HepG2 (cell line): ENCODE data around the gene NR2C1. TPM values are rescaled to one million over a fixed set of nuclear protein-coding genes. Genes with fewer than 3 reads are reported as not detected.
A peak's percentile ranks its signal among the peaks of the same experiment; 100 is the strongest.

Source experiments
- ETS1 ChIP-seq: sonication (generic); formaldehyde crosslinking; IDR thresholded peaks from 2 replicates; pipeline ENCODE4 v1.4.0; 2020; ENCODE audit warnings: missing genetic modification reagents
- GATA4 ChIP-seq: sonication (generic); IDR thresholded peaks from 2 replicates; pipeline ENCODE4 v1.6.1; 2016; ENCODE audit warnings: antibody characterized with exemption, low read depth, borderline replicate concordance
- GTF3A ChIP-seq: sonication (generic); formaldehyde crosslinking; conservative IDR thresholded peaks from 2 replicates; pipeline ENCODE4 v1.4.0; 2020; ENCODE audit warnings: mild to moderate bottlenecking, missing genetic modification reagents
- GZF1 ChIP-seq: sonication (generic); formaldehyde crosslinking; IDR thresholded peaks from 2 replicates; pipeline ENCODE4 v1.5.1; 2020; ENCODE audit warnings: mild to moderate bottlenecking, missing genetic modification reagents
- JARID2 ChIP-seq: sonication (generic); formaldehyde crosslinking; IDR thresholded peaks from 2 replicates; pipeline ENCODE4 v1.8.1; 2023; ENCODE audit warnings: missing genetic modification reagents, inconsistent platforms; ENCODE audit not compliant: insufficient replicate concordance
- REL ChIP-seq: sonication (generic); formaldehyde crosslinking; conservative IDR thresholded peaks from 2 replicates; pipeline ENCODE4 v1.8.0; 2022; ENCODE audit warnings: mild to moderate bottlenecking, missing genetic modification reagents, moderate library complexity
- SOX6 ChIP-seq, 2 experiments: fragments of 450-650 bp in 1 of 2; sonication (generic) in 1 of 2; formaldehyde crosslinking in 1 of 2; IDR thresholded peaks; 2 replicates each; pipeline versions ENCODE4 v1.4.0 to v1.6.1; 2017 to 2020; ENCODE audit warnings: antibody characterized with exemption in 1 of 2, mild to moderate bottlenecking in 1 of 2, missing genetic modification reagents in 1 of 2
- TOE1 ChIP-seq: sonication (generic); formaldehyde crosslinking; IDR thresholded peaks from 2 replicates; pipeline ENCODE4 v1.4.0; 2020; ENCODE audit warnings: mild to moderate bottlenecking, missing genetic modification reagents
- ZFP36 ChIP-seq: fragments of 150-350 bp; IDR thresholded peaks from 2 replicates; pipeline ENCODE4 v1.6.1; 2018; ENCODE audit warnings: borderline replicate concordance, low read length, low read depth; ENCODE audit not compliant: partially characterized antibody
- ZNF292 ChIP-seq: sonication (generic); formaldehyde crosslinking; IDR thresholded peaks from 2 replicates; pipeline ENCODE4 v1.8.1; 2022; ENCODE audit warnings: mild to moderate bottlenecking, low read depth, missing genetic modification reagents, borderline replicate concordance
- ZNF383 ChIP-seq: sonication (generic); formaldehyde crosslinking; IDR thresholded peaks from 2 replicates; pipeline ENCODE4 v1.4.0; 2020; ENCODE audit warnings: missing genetic modification reagents, mild to moderate bottlenecking, borderline replicate concordance
- ZNF44 ChIP-seq: sonication (generic); formaldehyde crosslinking; IDR thresholded peaks from 2 replicates; pipeline ENCODE4 v1.5.1; 2020; ENCODE audit warnings: mild to moderate bottlenecking, missing genetic modification reagents
- ZNF530 ChIP-seq: sonication (generic); formaldehyde crosslinking; IDR thresholded peaks from 2 replicates; pipeline ENCODE4 v1.5.0; 2020; ENCODE audit warnings: low read depth, mild to moderate bottlenecking, missing genetic modification reagents
- polyA plus RNA-seq, 8 experiments: library from polyadenylated mRNA; depleted of rRNA in 3 of 8; stranded (reverse) in 7 of 8; unstranded in 1 of 8; fragments of >200 nt; fragmentation: Illumina TruSeq in 4 of 8; extraction: Trizol in 4 of 8; gene quantifications; 2 replicates each; pipeline versions ENCODE4 v1.2.1 to v1.2.3, GENCODE V29; 2011 to 2016; ENCODE audit warnings: low read depth in 4 of 8, missing spikeins in 1 of 8, mixed read lengths in 1 of 8; ENCODE audit not compliant: insufficient read depth in 1 of 8
- total RNA-seq, 5 experiments: library from RNA; depleted of rRNA; stranded (reverse); fragments of >200 nt; fragmentation: Illumina TruSeq; extraction: Trizol; gene quantifications; 2 replicates each; pipeline ENCODE4 v1.2.3, GENCODE V29; 2016; ENCODE audit warnings: low read depth in 1 of 5
- TF ChIP-seq, protein P1 (sequence below): sonication (generic); formaldehyde crosslinking; IDR thresholded peaks from 2 replicates; pipeline ENCODE4 v1.5.0; 2020; ENCODE audit warnings: mild to moderate bottlenecking, missing genetic modification reagents, borderline replicate concordance
- TF ChIP-seq, protein P2 (sequence below): sonication (generic); formaldehyde crosslinking; IDR thresholded peaks from 2 replicates; pipeline ENCODE4 v1.9.0; 2021; ENCODE audit warnings: missing genetic modification reagents, mild to moderate bottlenecking, borderline replicate concordance
- TF ChIP-seq, protein P3 (sequence below): IDR thresholded peaks from 2 replicates; pipeline ENCODE4 v1.6.1; 2012; ENCODE audit warnings: low read length, improper control_type of control experiment

The NR2C1 gene
- total and polyA plus RNA-seq, 2 of the 13 experiments (the other 11 are each of a cell fraction or from before 2014, with no cell fraction given) = 38.0 to 70.8 TPM

- TF ChIP-seq, protein P1, sequence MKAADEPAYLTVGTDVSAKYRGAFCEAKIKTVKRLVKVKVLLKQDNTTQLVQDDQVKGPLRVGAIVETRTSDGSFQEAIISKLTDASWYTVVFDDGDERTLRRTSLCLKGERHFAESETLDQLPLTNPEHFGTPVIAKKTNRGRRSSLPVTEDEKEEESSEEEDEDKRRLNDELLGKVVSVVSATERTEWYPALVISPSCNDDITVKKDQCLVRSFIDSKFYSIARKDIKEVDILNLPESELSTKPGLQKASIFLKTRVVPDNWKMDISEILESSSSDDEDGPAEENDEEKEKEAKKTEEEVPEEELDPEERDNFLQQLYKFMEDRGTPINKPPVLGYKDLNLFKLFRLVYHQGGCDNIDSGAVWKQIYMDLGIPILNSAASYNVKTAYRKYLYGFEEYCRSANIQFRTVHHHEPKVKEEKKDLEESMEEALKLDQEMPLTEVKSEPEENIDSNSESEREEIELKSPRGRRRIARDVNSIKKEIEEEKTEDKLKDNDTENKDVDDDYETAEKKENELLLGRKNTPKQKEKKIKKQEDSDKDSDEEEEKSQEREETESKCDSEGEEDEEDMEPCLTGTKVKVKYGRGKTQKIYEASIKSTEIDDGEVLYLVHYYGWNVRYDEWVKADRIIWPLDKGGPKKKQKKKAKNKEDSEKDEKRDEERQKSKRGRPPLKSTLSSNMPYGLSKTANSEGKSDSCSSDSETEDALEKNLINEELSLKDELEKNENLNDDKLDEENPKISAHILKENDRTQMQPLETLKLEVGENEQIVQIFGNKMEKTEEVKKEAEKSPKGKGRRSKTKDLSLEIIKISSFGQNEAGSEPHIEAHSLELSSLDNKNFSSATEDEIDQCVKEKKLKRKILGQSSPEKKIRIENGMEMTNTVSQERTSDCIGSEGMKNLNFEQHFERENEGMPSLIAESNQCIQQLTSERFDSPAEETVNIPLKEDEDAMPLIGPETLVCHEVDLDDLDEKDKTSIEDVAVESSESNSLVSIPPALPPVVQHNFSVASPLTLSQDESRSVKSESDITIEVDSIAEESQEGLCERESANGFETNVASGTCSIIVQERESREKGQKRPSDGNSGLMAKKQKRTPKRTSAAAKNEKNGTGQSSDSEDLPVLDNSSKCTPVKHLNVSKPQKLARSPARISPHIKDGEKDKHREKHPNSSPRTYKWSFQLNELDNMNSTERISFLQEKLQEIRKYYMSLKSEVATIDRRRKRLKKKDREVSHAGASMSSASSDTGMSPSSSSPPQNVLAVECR (CRISPR knock-in tag) = peak; percentile 87; the same call in 1 of the 2 replicates
- TF ChIP-seq SOX6 (IDR thresholded peaks at IDR 0.05) = no peak
- TF ChIP-seq SOX6 (CRISPR knock-in tag; IDR thresholded peaks at IDR 0.05) = peak; percentile 63
- TF ChIP-seq, protein P2, sequence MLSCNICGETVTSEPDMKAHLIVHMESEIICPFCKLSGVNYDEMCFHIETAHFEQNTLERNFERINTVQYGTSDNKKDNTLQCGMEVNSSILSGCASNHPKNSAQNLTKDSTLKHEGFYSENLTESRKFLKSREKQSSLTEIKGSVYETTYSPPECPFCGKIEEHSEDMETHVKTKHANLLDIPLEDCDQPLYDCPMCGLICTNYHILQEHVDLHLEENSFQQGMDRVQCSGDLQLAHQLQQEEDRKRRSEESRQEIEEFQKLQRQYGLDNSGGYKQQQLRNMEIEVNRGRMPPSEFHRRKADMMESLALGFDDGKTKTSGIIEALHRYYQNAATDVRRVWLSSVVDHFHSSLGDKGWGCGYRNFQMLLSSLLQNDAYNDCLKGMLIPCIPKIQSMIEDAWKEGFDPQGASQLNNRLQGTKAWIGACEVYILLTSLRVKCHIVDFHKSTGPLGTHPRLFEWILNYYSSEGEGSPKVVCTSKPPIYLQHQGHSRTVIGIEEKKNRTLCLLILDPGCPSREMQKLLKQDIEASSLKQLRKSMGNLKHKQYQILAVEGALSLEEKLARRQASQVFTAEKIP (CRISPR knock-in tag) = no peak
- no peak for TF ChIP-seq GZF1 (CRISPR knock-in tag)
- TF ChIP-seq, protein P3, sequence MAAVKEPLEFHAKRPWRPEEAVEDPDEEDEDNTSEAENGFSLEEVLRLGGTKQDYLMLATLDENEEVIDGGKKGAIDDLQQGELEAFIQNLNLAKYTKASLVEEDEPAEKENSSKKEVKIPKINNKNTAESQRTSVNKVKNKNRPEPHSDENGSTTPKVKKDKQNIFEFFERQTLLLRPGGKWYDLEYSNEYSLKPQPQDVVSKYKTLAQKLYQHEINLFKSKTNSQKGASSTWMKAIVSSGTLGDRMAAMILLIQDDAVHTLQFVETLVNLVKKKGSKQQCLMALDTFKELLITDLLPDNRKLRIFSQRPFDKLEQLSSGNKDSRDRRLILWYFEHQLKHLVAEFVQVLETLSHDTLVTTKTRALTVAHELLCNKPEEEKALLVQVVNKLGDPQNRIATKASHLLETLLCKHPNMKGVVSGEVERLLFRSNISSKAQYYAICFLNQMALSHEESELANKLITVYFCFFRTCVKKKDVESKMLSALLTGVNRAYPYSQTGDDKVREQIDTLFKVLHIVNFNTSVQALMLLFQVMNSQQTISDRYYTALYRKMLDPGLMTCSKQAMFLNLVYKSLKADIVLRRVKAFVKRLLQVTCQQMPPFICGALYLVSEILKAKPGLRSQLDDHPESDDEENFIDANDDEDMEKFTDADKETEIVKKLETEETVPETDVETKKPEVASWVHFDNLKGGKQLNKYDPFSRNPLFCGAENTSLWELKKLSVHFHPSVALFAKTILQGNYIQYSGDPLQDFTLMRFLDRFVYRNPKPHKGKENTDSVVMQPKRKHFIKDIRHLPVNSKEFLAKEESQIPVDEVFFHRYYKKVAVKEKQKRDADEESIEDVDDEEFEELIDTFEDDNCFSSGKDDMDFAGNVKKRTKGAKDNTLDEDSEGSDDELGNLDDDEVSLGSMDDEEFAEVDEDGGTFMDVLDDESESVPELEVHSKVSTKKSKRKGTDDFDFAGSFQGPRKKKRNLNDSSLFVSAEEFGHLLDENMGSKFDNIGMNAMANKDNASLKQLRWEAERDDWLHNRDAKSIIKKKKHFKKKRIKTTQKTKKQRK = no peak
- 0 out of 2 replicates have a peak, but pooled peaks have one; percentile 66 for TF ChIP-seq REL (CRISPR knock-in tag)
- TF ChIP-seq ETS1 (CRISPR knock-in tag) = no peak
- TF ChIP-seq GTF3A (CRISPR knock-in tag) = no peak
- no peak for TF ChIP-seq ZNF383
- TF ChIP-seq ZNF530 (CRISPR knock-in tag) = no peak
- TF ChIP-seq ZFP36 = no peak
- peak; percentile 67; the same call in 1 of the 2 replicates for TF ChIP-seq GATA4
- TF ChIP-seq JARID2 (CRISPR knock-in tag) = no peak
- TF ChIP-seq ZNF44 (CRISPR knock-in tag) = peak; percentile 65; the same call in 1 of the 2 replicates
- peak; percentile 60; the same call in 1 of the 2 replicates for TF ChIP-seq TOE1 (CRISPR knock-in tag)
- TF ChIP-seq ZNF292 (CRISPR knock-in tag) = peak; percentile 59; the same call in 1 of the 2 replicates
Observed at GRCh38 chr12:95003213-95003920, 70.1 kb downstream of the NR2C1 start, which contains the start of gene NDUFA12 (continued).
